SJSA1 (cell line): Measurements from ENCODE around the gene GZMA. TPM values are rescaled to one million over a fixed set of nuclear protein-coding genes. Genes with fewer than 3 reads are reported as not detected.
A peak's percentile ranks its signal among the peaks of the same experiment; 100 is the strongest.
"Not testable (repeated sequence)": the region's sequence is repeated elsewhere in the genome, so short reads cannot be mapped to it uniquely, and the experiment has no call there.

Source experiments
- DNase-seq, 2 experiments: peaks; one replicate each; pipeline ENCODE4 v3.0.0-alpha.2; 2015 to 2020; ENCODE audit warnings: low spot score in 2 of 2, low read depth in 1 of 2
- H3K27ac ChIP-seq: fragments of 250-450 bp; sonication (Bioruptor Pico); 2 replicates; pipeline ENCODE4 v1.5.1; 2020; ENCODE audit warnings: mild to moderate bottlenecking, moderate library complexity
- H3K27me3 ChIP-seq: fragments of 250-450 bp; sonication (Bioruptor Pico); replicated peaks from 2 replicates; pipeline ENCODE4 v1.5.1; 2020; ENCODE audit warnings: mild to moderate bottlenecking, moderate library complexity
- H3K36me3 ChIP-seq: fragments of 250-450 bp; sonication (Bioruptor Pico); 2 replicates; pipeline ENCODE4 v1.5.1; 2020; ENCODE audit warnings: mild to moderate bottlenecking
- H3K4me1 ChIP-seq: fragments of 250-450 bp; sonication (Bioruptor Pico); replicated peaks from 2 replicates; pipeline ENCODE4 v1.6.1; 2021; ENCODE audit warnings: mild to moderate bottlenecking
- H3K4me3 ChIP-seq: fragments of 250-450 bp; sonication (Bioruptor Pico); 2 replicates; pipeline ENCODE4 v1.5.1; 2020; ENCODE audit warnings: mild to moderate bottlenecking
- H3K9me3 ChIP-seq: fragments of 250-450 bp; sonication (Bioruptor Pico); replicated peaks from 2 replicates; pipeline ENCODE4 v1.5.1; 2020; ENCODE audit warnings: mild to moderate bottlenecking
- total RNA-seq: library from RNA; depleted of rRNA; stranded (reverse); fragments of >200 nt; shearing (Covaris generic); gene quantifications from 2 replicates; pipeline ENCODE4 v1.2.3, GENCODE V29; 2014

GZMA gene
- total RNA-seq, 1 experiment from 2014 or later: not detected

DNA sequence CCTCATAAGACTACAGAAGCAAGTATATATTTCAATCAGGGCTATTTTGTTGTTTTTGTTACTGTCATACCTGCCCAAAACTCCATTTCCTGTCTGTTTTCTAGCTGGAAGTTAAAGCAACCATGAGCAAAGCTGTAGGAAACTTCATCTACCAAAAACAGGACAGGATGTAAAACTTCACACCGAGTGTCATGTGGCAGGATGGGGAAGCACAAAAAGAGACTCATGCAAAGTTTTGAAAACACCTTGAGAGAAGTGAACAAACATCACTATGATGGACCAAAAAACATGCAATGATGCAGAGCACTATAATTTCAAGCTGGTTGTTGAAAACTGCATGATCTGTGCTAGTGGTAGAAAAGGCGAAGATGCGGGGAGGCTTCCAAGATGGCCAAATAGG is 6.3 kb upstream of the GZMA start:
- no peaks in the 10 kb centered on the region for H3K9me3 ChIP-seq
- DNase-seq: no peak
- H3K27me3 ChIP-seq: no peaks in the 10 kb centered on the region
- H3K27ac ChIP-seq: no peak overlapping the region
- no peak overlapping the region for H3K4me3 ChIP-seq
- H3K36me3 ChIP-seq: no peaks in the 10 kb centered on the region
- H3K4me1 ChIP-seq: no peaks in the 10 kb centered on the region

DNA sequence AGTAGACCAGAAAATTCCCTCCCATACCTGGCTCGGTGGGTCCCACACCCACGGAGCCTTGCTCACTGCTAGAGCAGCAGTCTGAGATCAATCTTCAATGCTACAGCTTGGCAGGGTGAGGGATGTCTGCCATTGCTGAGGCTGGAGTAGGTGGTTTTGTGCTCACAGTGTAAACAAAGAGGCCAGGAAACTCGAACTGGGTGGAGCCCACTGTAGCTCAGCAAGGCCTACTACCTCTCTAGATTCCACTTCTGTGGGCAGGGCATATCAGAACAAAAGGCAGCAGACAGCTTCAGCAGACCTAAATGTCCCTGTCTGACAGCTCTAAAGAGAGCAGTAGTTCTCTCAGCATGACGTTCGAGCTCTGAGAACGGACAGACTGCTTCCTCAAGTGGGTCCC is 5.6 kb upstream of the GZMA start:
- Histone ChIP-seq H3K4me1 (no peaks in the 10 kb centered on the region), H3K27me3 (no peaks in the 10 kb centered on the region), H3K27ac (no peak overlapping the region), H3K36me3 (no peaks in the 10 kb centered on the region), H3K9me3 (no peaks in the 10 kb centered on the region), H3K4me3 (no peak overlapping the region)
- no peak for DNase-seq

DNA sequence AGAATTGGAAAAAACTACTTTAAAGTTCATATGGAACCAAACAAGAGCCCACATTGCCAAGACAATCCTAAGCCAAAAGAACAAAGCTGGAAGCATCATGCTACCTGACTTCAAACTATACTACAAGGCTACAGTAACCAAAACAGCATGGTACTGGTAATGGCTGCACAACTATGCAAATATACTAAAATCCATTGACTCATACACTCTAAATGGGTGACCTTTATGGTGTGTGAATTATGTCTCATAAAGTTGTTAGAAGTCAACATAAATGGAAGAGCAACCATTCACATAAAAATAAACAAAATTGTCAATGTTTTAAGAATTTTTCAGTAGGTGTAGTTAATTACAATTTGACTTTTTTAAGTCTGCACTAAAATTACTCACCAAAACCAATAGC is 1.3 kb upstream of the GZMA start:
- H3K4me1 ChIP-seq, H3K36me3 ChIP-seq, H3K27me3 ChIP-seq, H3K4me3 ChIP-seq, H3K9me3 ChIP-seq, H3K27ac ChIP-seq, DNase-seq: not testable (repeated sequence)

DNA sequence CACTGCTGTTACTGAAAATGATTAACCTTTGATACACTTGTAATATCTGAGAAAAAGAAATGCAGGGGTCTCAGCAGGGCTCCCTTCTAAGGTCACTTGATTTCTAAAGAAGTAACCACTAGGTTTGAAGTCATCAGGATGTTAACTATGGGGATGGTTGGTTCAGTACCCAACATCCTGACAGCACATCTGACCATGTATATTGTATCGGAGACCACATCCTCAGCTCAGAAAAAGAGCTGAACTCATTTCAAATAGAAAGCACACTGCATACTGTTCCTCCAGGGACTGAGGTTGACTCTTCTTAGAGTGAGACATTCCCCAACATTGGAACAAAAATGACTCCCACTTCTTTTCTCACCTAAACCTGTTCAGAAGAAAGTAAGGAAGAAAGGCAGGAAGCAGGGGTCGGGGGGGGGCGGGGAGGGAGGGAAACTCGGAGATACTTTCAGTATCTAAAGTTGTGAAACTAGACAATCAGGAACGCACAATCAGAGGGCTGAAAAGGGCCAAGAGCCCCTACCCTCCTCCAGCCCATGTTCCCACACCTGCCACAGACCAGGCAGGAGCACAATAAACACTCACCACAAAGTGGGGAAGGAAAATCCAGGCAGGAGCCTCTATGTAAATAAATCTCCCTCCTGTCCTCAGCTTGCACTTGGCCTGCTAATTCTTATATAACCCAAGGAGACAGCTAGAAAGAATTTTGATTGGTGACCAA is 730 bp upstream of the GZMA start:
- Histone ChIP-seq H3K27ac (no peak overlapping the region), H3K27me3 (no peaks in the 10 kb centered on the region), H3K4me3 (no peak overlapping the region), H3K9me3 (no peaks in the 10 kb centered on the region), H3K4me1 (no peaks in the 10 kb centered on the region), H3K36me3 (no peaks in the 10 kb centered on the region)
- no peak for DNase-seq

DNA sequence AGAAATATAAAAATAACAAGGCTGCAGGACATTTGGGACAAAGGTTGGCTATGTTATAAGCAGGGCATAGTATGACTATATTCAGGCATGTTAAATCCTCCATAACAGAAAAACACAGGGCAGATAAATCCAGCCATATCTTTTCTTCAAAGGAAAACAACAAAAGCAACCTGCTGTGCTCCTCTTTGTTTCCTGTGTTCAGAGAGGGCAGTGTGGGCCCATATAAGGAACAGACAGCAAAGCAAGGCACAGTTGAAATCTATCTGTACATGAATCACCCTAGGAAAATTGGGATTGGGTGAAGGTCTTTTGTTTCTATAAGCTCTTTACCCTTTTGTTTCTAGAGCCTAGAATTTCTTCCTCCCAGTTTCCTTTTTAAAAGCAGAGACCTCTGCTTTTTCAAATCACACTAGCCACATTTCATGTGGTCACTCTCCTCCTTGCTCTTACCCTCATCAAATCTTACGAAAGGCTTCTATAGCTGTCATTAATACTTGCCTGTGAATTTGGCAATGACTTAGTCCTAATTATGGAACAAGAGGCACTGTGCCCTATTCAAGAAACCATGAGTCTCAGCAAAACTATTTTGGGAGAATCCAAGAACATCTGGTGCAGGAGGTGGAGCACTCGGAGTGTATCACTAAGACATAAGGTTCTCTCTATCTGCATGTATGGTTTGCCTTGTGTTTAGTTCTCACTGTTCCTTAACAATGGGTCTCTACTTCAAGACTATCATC is 1.8 kb downstream of the GZMA start:
- Histone ChIP-seq H3K27ac (no peak overlapping the region), H3K4me1 (no peaks in the 10 kb centered on the region), H3K27me3 (no peaks in the 10 kb centered on the region), H3K9me3 (no peaks in the 10 kb centered on the region), H3K36me3 (no peaks in the 10 kb centered on the region), H3K4me3 (no peak overlapping the region)
- DNase-seq: no peak

DNA sequence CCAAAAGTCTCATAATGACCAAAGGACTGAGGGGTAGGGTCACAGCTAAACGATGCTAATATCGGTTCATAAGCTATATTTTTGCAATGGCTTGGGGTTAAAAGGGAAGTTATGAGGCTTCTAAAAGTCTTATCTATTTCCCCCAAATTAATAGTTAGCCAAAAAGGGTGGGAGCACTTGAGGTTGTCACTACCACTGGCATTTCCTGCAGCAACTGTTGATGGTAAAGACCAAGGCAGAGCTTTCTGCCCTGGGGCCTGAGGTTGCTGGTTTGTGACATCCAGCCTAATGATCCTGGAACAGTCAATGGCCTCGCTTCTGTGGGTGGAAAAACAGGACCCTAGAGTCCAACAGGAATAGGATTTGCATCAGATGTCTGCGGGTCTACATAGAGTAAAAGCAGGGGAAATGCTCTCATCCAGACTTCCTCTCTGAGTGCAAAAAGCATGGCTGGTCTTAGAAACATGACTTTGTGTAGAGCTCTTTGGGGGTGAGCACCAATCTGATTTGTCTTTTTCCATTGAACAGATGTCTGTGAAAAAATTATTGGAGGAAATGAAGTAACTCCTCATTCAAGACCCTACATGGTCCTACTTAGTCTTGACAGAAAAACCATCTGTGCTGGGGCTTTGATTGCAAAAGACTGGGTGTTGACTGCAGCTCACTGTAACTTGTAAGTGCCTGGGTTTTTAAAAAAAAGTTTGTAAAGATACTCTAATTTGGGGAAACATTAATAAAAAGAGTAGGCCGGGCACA is 2.7 kb downstream of the GZMA start:
- Histone ChIP-seq H3K9me3 (no peaks in the 10 kb centered on the region), H3K4me1 (no peaks in the 10 kb centered on the region), H3K36me3 (no peaks in the 10 kb centered on the region), H3K4me3 (no peak overlapping the region), H3K27me3 (no peaks in the 10 kb centered on the region), H3K27ac (no peak overlapping the region)
- DNase-seq: no peak

DNA sequence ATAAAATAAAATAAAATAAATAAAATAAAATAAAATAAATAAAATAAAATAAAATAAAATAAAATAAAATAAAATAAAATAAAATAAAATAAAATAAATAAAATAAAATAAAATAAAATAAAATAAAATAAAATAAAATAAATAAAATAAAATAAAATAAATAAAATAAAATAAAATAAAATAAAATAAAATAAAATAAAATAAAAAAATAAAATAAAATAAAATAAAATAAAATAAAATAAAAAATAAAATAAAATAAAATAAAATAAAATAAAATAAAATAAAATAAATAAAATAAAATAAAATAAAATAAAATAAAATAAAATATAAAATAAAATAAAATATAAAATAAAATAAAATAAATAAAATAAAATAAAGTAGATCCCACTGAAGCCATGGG is 3.5 kb downstream of the GZMA start:
- H3K4me3 ChIP-seq: not testable (repeated sequence)

DNA sequence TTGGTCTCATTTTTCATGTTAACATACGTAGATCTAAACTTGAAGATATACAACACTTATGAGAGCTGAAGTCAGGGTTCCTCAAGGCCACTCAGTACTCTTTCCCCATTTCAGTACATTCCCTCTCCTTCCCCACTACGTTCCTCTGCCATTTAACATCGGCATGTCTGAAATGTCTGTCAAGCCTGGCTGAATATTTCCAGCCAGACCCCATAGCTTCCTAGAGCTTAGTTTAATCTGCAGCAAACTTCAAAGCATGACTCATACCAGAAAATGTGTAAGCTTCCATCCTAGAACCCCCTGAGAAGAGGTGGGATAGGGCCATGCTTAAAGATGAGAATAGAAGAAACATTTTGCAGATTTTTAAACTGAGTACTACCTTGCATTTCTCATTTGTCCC is 6.2 kb downstream of the GZMA start:
- Histone ChIP-seq H3K4me3 (no peak overlapping the region), H3K27me3 (no peaks in the 10 kb centered on the region), H3K27ac (no peak overlapping the region), H3K4me1 (no peaks in the 10 kb centered on the region), H3K36me3 (no peaks in the 10 kb centered on the region), H3K9me3 (no peaks in the 10 kb centered on the region)
- no peak for DNase-seq

More for the DNA sequence above, 3.5 kb downstream of the GZMA start:
- not testable (repeated sequence) for H3K36me3 ChIP-seq, H3K27ac ChIP-seq, H3K9me3 ChIP-seq, H3K27me3 ChIP-seq, DNase-seq, H3K4me1 ChIP-seq

DNA sequence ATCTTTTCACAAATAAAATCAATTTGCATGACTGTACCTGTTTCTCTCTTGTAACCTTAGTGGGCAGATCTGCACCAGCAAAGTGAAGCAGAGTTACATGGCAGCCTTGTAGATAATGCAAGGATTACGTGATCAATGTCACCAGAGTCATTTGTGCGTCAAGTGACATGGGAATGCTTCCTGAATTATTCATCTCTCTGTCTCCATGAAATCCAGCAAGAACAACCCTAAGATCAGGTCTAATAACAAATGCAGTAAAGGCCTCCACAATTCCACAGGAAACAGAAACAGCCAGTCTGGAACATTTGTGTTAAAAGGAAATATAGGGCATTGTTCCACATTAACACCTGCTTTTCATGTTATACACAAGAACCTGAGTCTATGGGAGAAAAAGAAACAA is 7.8 kb downstream of the GZMA start:
- Histone ChIP-seq H3K27me3 (no peaks in the 10 kb centered on the region), H3K4me3 (no peak overlapping the region), H3K4me1 (no peaks in the 10 kb centered on the region), H3K36me3 (no peaks in the 10 kb centered on the region), H3K27ac (no peak overlapping the region), H3K9me3 (no peaks in the 10 kb centered on the region)
- no peak for DNase-seq

DNA sequence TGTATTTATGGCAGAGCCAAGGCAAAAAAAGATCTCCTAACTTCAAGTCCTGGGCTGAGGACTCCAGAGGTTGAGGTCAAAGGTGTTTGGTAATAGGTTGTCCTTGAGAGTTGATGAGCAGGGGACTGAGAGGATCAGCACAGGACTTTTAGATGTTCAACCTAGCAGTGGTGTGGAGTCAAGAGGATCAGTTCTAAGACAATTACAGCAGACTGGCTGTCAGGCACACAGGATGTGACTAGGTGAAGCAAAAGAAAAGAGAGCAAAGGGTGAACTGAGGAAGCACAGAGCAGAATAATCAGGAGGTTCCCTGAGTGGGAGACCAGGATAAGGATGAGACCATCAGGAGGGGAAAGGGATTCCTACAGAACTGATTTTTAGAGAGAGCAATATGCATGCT is 10.9 kb downstream of the GZMA start:
- Histone ChIP-seq H3K4me1 (no peaks in the 10 kb centered on the region), H3K27me3 (no peaks in the 10 kb centered on the region), H3K4me3 (no peak overlapping the region)

DNA sequence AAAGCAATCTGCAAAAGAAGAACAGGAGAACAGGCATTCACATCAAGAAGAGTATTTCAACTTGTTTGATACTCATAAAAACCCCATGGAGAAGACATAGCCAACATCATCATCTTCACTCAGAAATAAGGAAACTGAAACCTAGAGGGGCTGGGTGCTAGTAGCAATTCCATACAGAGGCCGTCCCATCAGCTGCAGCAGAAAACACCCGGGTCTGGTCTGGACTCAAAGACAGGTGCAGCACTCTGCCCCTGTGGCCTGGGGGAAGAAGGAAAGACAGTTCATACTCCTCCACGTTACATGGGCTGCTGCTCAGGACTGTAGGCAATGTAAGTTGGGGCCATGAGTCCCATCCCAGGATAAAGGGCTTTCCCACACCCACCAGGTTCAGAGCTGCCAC is 11.6 kb downstream of the GZMA start:
- Histone ChIP-seq H3K9me3 (no peaks in the 10 kb centered on the region), H3K27me3 (no peaks in the 10 kb centered on the region), H3K36me3 (no peaks in the 10 kb centered on the region), H3K4me3 (no peak overlapping the region), H3K4me1 (no peaks in the 10 kb centered on the region), H3K27ac (no peak overlapping the region)
- no peak for DNase-seq

More for the DNA sequence above, 10.9 kb downstream of the GZMA start:
- Histone ChIP-seq H3K27ac (no peak overlapping the region), H3K9me3 (no peaks in the 10 kb centered on the region), H3K36me3 (no peaks in the 10 kb centered on the region)
- no peak for DNase-seq

DNA sequence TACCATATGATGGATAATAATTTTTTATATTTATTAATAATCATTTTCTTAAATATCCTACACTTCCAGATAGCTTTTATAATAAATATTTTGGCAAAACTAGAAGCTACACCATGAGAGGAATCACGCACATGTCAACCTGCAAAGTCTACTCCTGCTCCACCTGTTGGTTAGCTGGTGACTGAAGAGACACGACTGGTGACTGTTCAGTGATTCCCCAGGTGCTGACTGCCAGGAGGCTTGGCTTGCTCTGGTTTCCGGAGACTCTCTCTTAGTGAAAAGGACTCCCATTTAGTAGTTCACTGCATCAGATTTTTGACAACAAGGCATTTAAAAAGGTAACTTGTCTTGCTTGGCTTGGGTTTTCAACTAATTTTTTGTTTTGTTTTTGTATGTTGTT is 20.9 kb downstream of the GZMA start:
- Histone ChIP-seq H3K4me3 (no peak overlapping the region), H3K4me1 (no peaks in the 10 kb centered on the region), H3K9me3 (no peaks in the 10 kb centered on the region), H3K27ac (no peak overlapping the region), H3K27me3 (no peaks in the 10 kb centered on the region), H3K36me3 (no peaks in the 10 kb centered on the region)
- no peak for DNase-seq

DNA sequence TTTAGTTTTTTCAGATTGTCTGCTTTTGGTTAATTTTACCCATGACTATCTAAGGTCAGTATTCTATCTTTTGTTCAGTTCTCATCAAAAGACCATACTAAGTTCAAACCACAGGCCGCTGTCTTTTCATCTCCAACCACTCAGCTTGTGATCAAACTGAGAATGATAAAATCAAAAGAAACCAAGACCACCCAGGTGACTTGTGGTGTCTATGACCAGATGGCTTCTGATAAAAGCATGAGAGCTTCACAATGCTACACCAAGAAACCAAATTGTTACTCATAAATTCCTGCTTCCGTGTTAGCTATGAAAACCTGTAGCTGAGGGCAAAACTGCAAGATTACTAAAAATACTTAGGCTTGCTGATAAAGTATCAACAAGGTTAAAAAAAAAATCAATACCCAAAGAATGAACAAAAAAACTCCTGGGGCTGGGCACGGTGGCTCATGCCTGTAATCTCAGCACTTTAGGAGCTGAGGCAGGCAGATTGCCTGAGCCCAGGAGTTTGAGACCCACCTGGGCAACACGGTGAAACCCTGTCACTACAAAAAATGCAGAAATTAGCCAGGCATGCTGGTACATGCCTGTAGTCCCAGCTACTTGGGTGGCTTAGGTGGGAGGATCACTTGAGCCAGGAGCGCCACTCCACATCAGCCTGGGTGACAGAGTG is 31.7 kb downstream of the GZMA start:
- Histone ChIP-seq H3K36me3 (no peaks in the 10 kb centered on the region), H3K27me3 (no peaks in the 10 kb centered on the region), H3K9me3 (no peaks in the 10 kb centered on the region), H3K27ac (no peak overlapping the region), H3K4me3 (no peak overlapping the region), H3K4me1 (peaks cover 13% of the 10 kb centered on the region)
- peak; percentile 46 to 58 for DNase-seq

DNA sequence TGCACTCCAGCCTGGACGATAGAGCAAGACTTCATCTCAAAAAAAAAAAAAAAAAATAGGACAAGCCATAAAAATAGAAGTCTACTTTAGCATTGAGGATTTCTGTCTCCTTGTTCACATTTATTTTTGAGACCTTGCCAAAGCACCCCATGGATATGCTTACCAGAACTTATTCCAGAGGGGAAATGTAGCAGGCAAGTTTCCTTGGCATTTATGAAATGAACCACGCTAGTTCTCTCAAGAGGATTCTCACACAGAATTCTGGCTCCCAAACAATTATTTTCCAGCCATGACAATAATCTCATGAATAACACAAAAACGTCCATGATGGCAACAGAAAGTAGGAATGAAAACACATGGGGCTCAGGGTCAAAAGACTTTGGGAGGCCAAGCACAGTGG is 34.1 kb downstream of the GZMA start:
- Histone ChIP-seq H3K9me3 (no peaks in the 10 kb centered on the region), H3K4me1 (peaks cover 13% of the 10 kb centered on the region), H3K36me3 (no peaks in the 10 kb centered on the region), H3K27ac (no peak overlapping the region), H3K4me3 (no peak overlapping the region), H3K27me3 (no peaks in the 10 kb centered on the region)
- DNase-seq: no peak
